Activated CD8-positive, alpha-beta memory T cell treated with anti-CD3 and anti-CD28 coated beads for 36 hours (primary cell): Measurements from ENCODE around the gene KCTD5. TPM values are rescaled to one million over a fixed set of nuclear protein-coding genes. Genes with fewer than 3 reads are reported as not detected.
"Not testable (repeated sequence)": the region's sequence is repeated elsewhere in the genome, so short reads cannot be mapped to it uniquely, and the experiment has no call there.

Experiments
- CTCF ChIA-PET: fragments of 350-600 bp; sonication (Branson Sonifier 250); formaldehyde crosslinking; loops from one replicate; lab custom pipeline; 2021; ENCODE audit warnings: antibody characterized with exemption; lab: Charles Lee
- POLR2A ChIA-PET: fragments of 350-600 bp; sonication (Branson Sonifier 250); formaldehyde crosslinking; loops from one replicate; lab custom pipeline; 2021; ENCODE audit warnings: antibody characterized with exemption; lab: Charles Lee
- total RNA-seq, 2 experiments: library from RNA; stranded (reverse); gene quantifications; one replicate each; pipeline ENCODE4 v1.2.3, GENCODE V29; 2021

KCTD5 gene, protein sequence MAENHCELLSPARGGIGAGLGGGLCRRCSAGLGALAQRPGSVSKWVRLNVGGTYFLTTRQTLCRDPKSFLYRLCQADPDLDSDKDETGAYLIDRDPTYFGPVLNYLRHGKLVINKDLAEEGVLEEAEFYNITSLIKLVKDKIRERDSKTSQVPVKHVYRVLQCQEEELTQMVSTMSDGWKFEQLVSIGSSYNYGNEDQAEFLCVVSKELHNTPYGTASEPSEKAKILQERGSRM
- 10 to 100 TPM; 52.4 to 53.6 TPM for total RNA-seq

- CTCF ChIA-PET, result interaction anchor here (1.1 kb wide), 1 partner anchor 9 kb away, joined by 5 read pairs; no protein-coding TSS in a partner anchor
- POLR2A ChIA-PET, result interaction anchor here (1.0 to 1.4 kb wide), 5 partner anchors 9 to 230 kb away, joined by 3 to 10 read pairs (median 3); partner anchors contain the start of genes FLYWCH1 and SRRM2
These were observed at the start of gene KCTD5 for GRCh38 chr16:2682209-2683021. Gene KCTD5 (plus strand): TSS chr16:2682523. CDS start chr16:2682549, 26 bp downstream.

DNA sequence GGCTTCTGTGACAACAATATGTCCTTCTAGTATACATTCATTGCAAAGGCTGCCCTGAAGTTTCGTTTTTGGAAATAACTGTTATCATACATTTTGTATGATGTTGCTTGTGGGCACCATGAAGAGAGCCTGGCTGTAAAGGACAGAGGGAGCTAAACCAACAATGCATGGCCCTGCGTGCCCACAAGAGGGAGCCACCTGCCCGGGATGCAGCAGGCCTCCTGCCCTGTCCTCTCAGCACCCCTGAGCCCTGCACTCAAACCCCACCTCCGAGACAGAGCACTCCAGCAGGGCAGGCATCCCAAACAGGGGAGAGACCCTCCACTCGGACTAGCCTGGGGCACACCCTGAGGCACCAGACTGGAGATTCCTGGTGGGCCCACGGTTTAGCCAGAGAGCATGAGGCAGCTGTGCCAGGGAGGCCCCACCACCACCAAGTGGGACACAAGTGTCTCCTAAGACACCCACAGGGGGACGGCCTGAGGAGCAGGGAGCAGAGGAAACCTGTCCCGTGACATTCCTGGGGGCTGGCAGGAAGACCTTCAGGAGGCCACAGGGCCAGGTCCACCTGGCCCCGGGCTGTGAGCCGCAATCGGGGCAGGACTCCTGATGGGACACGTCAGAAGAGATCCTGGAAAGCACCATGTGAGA lies 43.1 kb upstream of the KCTD5 start:
- CTCF ChIA-PET, POLR2A ChIA-PET: not testable (repeated sequence)

DNA sequence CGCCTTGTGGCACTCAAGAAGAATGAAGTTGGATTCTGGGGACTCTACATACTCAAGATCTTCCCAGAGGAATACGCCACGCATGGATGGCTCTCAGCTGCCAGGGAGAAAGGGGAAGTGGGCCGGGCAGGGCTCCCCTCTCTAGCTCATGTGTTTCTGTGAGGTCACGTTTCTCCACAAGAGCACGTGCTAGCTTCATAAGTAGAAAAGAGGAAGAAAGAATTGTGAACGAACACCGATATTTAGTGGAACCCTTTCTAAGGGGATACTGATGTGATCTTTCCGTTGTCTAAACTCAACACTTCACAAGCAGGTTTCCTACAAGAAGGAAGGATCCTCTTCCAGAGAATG lies 42.6 kb upstream of the KCTD5 start:
- CTCF ChIA-PET, POLR2A ChIA-PET: not testable (repeated sequence)

- CTCF ChIA-PET, POLR2A ChIA-PET: not testable (repeated sequence)
These were observed 39.8 kb upstream of the KCTD5 start for GRCh38 chr16:2642561-2642960.

GRCh38 chr16:2644754-2645453 lies 37.4 kb upstream of the KCTD5 start:
- CTCF ChIA-PET, POLR2A ChIA-PET: not testable (repeated sequence)

GRCh38 chr16:2651268-2651871 lies 31.0 kb upstream of the KCTD5 start:
- CTCF ChIA-PET, result not testable (repeated sequence)

DNA sequence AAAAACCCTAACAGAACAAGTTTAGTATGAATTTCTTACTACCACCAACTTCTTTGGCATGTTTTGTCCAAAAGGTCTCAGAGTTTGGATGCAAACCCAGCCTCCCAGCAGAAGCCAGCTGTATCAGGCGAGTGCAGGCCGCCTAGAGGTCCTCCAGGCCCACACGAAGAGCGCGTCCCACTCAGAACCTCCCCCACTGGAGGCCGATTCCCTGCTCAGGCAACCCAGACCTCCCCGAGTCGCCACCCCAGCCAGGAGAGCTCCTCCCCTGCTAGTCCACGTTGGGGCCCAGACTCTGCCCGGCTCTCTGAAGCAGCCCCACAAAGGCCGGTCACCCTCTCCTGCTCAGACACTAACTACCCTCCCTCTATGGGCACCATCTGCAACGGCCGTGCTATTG lies 28.4 kb upstream of the KCTD5 start:
- CTCF ChIA-PET, POLR2A ChIA-PET: not testable (repeated sequence)

More at GRCh38 chr16:2651268-2651871, 31.0 kb upstream of the KCTD5 start:
- POLR2A ChIA-PET, result not testable (repeated sequence)

GRCh38 chr16:2654949-2655348 lies 27.4 kb upstream of the KCTD5 start:
- POLR2A ChIA-PET, CTCF ChIA-PET: not testable (repeated sequence)

- POLR2A ChIA-PET, result no interaction called here
- CTCF ChIA-PET, result no interaction called here
These were observed 25.3 kb upstream of the KCTD5 start for GRCh38 chr16:2656985-2657384.

DNA sequence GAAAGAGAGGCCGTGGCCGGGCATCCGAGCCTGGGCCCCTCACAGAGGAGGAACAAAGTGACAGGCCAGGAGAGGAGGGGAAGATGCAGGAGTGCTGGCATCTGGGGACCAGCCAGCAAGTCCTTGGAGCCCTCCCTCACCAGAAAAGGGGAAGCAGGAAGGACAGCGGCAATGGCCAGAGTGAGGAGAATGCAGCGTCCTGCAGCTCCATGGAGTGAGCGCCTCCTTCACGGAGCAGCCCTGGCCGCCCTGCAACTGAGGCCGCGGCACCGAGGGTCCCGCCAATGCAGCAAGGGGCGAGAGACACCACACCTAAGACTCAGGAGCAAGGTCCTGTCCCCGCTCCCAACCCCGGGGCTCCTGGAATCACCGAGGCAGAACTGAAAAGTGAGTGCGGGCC lies 24.5 kb upstream of the KCTD5 start:
- POLR2A ChIA-PET, CTCF ChIA-PET: not testable (repeated sequence)

GRCh38 chr16:2659560-2659959 lies 22.8 kb upstream of the KCTD5 start:
- POLR2A ChIA-PET, CTCF ChIA-PET: not testable (repeated sequence)

- CTCF ChIA-PET, POLR2A ChIA-PET: not testable (repeated sequence)
These were observed 22.2 kb upstream of the KCTD5 start for GRCh38 chr16:2660014-2660662.

DNA sequence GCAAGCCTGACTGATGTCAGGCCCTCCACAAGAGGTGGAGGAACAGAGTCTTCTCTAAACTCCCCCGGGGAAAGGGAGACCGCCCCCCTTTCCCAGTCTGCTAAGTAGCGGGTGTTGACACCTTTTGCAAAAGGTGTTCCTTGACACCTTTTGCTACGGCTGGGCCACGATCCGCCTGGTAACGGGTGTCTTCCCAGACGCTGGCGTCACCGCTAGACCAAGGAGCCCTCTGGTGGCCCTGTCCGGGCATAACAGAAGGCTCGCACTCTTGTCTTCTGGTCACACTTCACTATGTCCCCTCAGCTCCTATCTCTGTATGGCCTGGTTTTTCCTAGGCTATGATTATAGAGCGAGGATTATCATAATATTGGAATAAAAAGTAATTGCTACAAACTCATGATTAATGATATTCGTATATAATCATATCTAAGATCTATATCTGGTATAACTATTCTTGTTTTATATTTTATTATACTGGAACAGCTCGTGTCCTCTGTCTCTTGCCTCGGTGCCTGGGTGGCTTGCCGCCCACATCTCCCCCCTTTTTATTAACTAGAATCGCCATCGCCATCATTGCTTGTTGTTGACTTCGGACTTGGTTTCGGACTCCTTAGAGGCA lies 21.5 kb upstream of the KCTD5 start:
- POLR2A ChIA-PET, CTCF ChIA-PET: not testable (repeated sequence)

DNA sequence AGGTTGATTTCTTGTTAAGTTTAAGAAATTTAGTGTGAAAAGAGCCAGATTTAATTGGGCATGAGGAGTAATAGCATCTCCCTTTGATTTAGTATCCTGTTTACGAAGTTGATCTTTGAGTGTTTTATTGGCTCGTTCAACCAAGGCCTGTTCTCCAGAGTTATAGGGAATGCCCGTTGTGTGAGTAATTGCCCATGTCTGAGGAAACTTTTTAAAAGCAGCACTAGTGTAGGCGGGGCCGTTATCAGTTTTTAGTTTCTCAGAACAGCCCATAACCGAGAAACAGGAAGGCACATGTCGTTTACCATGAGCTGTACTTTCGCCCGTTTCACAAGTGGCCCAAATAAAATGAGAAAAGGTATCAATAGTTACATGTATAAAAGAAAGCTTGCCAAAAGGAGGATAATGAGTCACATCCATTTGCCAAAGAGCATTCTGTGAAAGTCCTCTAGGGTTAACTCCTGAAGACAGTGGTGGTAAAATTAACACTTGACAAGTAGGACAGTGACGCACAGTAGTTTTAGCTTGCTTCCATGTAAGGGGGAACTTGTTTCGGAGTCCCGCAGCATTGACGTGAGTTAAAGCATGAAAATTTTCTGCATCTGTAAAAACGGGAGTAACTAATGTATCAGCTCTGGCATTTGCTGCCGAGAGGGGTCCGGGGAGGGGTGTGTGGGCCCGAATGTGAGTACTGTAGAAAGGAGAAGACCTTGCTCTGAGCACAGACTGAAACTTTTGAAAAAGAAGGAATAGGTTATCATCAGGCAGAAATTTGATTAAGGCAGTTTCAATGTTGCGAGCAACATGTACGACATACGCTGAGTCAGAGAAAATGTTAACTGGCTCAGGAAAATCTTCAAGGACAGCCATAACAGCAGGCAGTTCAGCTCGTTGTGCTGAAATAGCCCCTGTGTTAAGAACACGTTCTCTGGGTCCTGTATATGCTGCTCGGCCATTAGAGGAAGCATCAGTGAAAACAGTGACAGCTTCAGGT lies 18.5 kb upstream of the KCTD5 start:
- ChIA-PET POLR2A (interaction anchor here (1.5 kb wide), 1 partner anchor 10 kb away, joined by 4 read pairs; no protein-coding TSS in a partner anchor), CTCF (interaction anchor here (0.9 to 1.5 kb wide), 2 partner anchors 60 to 61 kb away, joined by 3 to 4 read pairs; no protein-coding TSS in a partner anchor)

DNA sequence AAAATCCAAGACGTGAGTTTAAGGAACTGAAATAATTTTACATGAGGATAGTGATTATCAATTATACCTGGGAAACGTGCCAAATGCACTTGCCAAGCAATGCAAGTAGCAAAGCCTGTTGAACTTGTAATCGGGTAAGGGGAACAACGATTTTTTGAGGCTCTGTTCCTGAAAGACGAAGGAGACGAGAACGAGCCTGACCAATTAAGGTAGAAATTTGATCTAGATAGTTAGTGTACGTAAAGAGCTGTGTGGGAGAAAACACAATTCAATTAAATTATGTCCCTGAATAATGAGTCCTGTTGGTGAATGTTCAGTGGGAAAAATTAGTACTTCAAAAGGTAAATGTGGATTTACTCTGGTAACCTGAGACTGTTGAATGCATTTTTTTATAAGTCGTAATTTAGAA lies 17.7 kb upstream of the KCTD5 start:
- CTCF ChIA-PET, result interaction anchor here (0.9 to 1.5 kb wide), 2 partner anchors 60 to 62 kb away, joined by 3 to 4 read pairs; no protein-coding TSS in a partner anchor
- POLR2A ChIA-PET, result interaction anchor here (0.6 to 1.5 kb wide), 2 partner anchors 9 to 10 kb away, joined by 4 read pairs; no protein-coding TSS in a partner anchor

GRCh38 chr16:2666671-2667070 lies 15.7 kb upstream of the KCTD5 start:
- POLR2A ChIA-PET, CTCF ChIA-PET: not testable (repeated sequence)

GRCh38 chr16:2669587-2669986 lies 12.7 kb upstream of the KCTD5 start:
- CTCF ChIA-PET, POLR2A ChIA-PET: not testable (repeated sequence)
